Progenitor cell of endocrine pancreas (in vitro differentiated cells): Measurements from ENCODE around the gene MAN1C1. TPM values are rescaled to one million over a fixed set of nuclear protein-coding genes. Genes with fewer than 3 reads are reported as not detected.

Experiments
- DNase-seq: peaks from one replicate; pipeline ENCODE4 v3.0.0; 2021; ENCODE audit warnings: low spot score; ENCODE audit not compliant: unreplicated experiment
- H3K27ac Mint-ChIP-seq: 2 replicates; pipeline ENCODE4 v1.8.0; 2021; ENCODE audit warnings: mild to moderate bottlenecking, moderate library complexity, mixed read lengths
- H3K27me3 Mint-ChIP-seq: 2 replicates; pipeline ENCODE4 v1.8.0; 2021; ENCODE audit warnings: mixed read lengths
- H3K36me3 Mint-ChIP-seq: 2 replicates; pipeline ENCODE4 v1.8.0; 2022; ENCODE audit warnings: mixed read lengths; ENCODE audit not compliant: insufficient read depth
- H3K4me1 Mint-ChIP-seq: 2 replicates; pipeline ENCODE4 v1.8.0; 2021; ENCODE audit warnings: low read depth, mixed read lengths
- H3K4me3 Mint-ChIP-seq: 2 replicates; pipeline ENCODE4 v1.8.0; 2021; ENCODE audit warnings: low read depth, mild to moderate bottlenecking, moderate library complexity, mixed read lengths
- H3K9me3 Mint-ChIP-seq: 2 replicates; pipeline ENCODE4 v1.8.0; 2021; ENCODE audit warnings: low read depth, mixed read lengths
- total RNA-seq: library from RNA; stranded (reverse); gene quantifications from 2 replicates; pipeline ENCODE4 v1.2.1, GENCODE V29; 2021
- TF ChIP-seq, protein P1 (sequence below): fragments of 200-600 bp; sonication (generic); IDR thresholded peaks from one replicate; pipeline ENCODE4 v1.5.0; 2021; ENCODE audit warnings: antibody characterized with exemption, mild to moderate bottlenecking; ENCODE audit not compliant: unreplicated experiment

MAN1C1 gene
- total RNA-seq, 1 donor from 2014 or later = 5.1 TPM

GRCh38 chr1:25683177-25683576, 66.6 kb downstream of the MAN1C1 start:
- Mint-ChIP-seq H3K4me1 (no peaks in the 10 kb centered on the region), H3K27me3 (peaks cover 17% of the 10 kb centered on the region), H3K9me3 (no peaks in the 10 kb centered on the region), H3K36me3 (no peaks in the 10 kb centered on the region), H3K27ac (no peak overlapping the region), H3K4me3 (no peak overlapping the region)
- DNase-seq = no peak
- TF ChIP-seq, protein P1, sequence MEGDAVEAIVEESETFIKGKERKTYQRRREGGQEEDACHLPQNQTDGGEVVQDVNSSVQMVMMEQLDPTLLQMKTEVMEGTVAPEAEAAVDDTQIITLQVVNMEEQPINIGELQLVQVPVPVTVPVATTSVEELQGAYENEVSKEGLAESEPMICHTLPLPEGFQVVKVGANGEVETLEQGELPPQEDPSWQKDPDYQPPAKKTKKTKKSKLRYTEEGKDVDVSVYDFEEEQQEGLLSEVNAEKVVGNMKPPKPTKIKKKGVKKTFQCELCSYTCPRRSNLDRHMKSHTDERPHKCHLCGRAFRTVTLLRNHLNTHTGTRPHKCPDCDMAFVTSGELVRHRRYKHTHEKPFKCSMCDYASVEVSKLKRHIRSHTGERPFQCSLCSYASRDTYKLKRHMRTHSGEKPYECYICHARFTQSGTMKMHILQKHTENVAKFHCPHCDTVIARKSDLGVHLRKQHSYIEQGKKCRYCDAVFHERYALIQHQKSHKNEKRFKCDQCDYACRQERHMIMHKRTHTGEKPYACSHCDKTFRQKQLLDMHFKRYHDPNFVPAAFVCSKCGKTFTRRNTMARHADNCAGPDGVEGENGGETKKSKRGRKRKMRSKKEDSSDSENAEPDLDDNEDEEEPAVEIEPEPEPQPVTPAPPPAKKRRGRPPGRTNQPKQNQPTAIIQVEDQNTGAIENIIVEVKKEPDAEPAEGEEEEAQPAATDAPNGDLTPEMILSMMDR = no peak

GRCh38 chr1:25683731-25684130, 67.1 kb downstream of the MAN1C1 start:
- Mint-ChIP-seq H3K27me3 (peaks cover 15% of the 10 kb centered on the region), H3K36me3 (no peaks in the 10 kb centered on the region), H3K27ac (no peak overlapping the region), H3K9me3 (no peaks in the 10 kb centered on the region), H3K4me1 (no peaks in the 10 kb centered on the region), H3K4me3 (no peak overlapping the region)
- TF ChIP-seq, protein P1 = no peak
- no peak for DNase-seq

DNA sequence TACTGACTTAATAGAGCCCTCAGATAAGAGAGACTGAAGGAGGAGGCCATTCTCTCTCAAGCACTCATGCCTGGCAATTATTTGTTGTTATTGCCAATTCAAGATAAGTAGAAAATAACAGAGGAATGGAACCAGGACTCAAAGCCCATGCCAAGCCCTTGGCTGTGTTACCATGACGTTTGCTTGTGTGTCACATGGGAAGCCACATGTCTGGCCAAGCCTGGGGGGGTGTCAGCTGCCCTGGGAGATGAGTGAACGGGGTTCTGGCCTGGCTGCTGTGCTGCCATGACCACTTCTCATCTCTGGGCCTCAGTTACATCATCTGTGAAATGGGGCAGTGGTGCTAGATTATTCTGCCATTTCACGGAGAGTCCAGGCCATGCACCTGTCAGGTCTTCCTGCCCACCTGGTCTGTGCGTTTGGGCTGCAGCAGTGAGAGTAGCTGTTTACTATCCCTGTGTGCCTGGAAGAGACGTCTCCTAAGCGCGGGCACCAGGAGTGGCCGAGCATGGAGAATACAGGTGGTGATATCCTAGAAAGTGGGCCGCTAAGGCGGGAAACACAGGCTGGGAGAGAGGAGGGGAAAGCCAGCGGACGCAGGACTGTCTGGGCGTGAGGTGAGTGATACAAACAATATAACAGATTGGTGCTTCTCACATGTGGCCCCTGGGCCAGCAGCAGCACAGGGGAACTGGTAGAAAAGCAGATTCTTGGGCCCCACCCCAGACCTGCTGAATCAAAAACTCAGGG, 67.8 kb downstream of the MAN1C1 start:
- Mint-ChIP-seq H3K4me1 (no peaks in the 10 kb centered on the region), H3K27ac (no peak overlapping the region), H3K9me3 (no peaks in the 10 kb centered on the region), H3K4me3 (no peak overlapping the region), H3K36me3 (no peaks in the 10 kb centered on the region), H3K27me3 (peaks cover 14% of the 10 kb centered on the region)
- TF ChIP-seq, protein P1 = no peak
- no peak for DNase-seq

DNA sequence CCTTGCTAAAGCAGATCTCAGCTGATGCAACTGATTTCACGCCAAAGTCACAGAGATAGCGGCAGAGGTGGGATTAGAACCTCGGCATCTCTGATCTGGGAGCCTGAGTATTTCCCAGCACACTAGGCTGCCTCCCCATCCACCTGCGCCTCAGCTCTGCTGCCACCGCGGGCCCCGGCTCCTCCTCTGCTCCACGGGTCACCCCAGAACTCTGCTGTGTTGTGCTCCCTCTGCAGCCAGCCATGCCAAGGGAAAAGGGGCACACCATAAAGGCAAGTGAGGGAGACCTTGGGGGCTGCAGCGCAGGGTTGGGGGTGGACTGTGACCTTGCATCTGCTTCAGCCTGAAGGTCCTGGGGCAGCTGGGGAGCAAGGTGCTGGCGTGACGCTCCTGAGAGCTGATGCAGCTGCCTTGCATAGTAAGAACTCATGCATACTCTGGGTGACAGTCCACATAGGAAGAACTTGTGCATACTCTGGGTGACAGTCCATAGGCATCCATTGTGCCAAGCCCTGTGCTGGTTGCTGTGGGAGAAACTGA, 68.7 kb downstream of the MAN1C1 start:
- no peak for DNase-seq
- Mint-ChIP-seq H3K4me3 (no peak overlapping the region), H3K36me3 (no peaks in the 10 kb centered on the region), H3K9me3 (no peaks in the 10 kb centered on the region), H3K4me1 (no peaks in the 10 kb centered on the region), H3K27me3 (peaks cover 14% of the 10 kb centered on the region), H3K27ac (no peak overlapping the region)
- TF ChIP-seq, protein P1 = no peak

GRCh38 chr1:25685938-25686665, 69.5 kb downstream of the MAN1C1 start:
- no peaks in the 10 kb centered on the region for H3K9me3 Mint-ChIP-seq

More at GRCh38 chr1:25685938-25686665, 69.5 kb downstream of the MAN1C1 start:
- DNase-seq = no peak
- no peaks in the 10 kb centered on the region for H3K4me1 Mint-ChIP-seq
- H3K4me3 Mint-ChIP-seq = no peak overlapping the region
- peaks cover 14% of the 10 kb centered on the region for H3K27me3 Mint-ChIP-seq
- TF ChIP-seq, protein P1 = no peak
- no peaks in the 10 kb centered on the region for H3K36me3 Mint-ChIP-seq
- no peak overlapping the region for H3K27ac Mint-ChIP-seq
